Epithelial cell of alveolus of lung (primary cell): ENCODE results near the gene RNF138. TPM values are rescaled to one million over a fixed set of nuclear protein-coding genes. Genes with fewer than 3 reads are reported as not detected.

ENCODE experiments used
- total RNA-seq: library from RNA; depleted of rRNA; stranded (reverse); fragments of >200 nt; gene quantifications from 2 replicates; pipeline ENCODE4 v1.2.1, GENCODE V29; 2015

The RNF138 gene, protein sequence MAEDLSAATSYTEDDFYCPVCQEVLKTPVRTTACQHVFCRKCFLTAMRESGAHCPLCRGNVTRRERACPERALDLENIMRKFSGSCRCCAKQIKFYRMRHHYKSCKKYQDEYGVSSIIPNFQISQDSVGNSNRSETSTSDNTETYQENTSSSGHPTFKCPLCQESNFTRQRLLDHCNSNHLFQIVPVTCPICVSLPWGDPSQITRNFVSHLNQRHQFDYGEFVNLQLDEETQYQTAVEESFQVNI
- 14.0 and 29.9 TPM in 2 replicates for total RNA-seq

DNA sequence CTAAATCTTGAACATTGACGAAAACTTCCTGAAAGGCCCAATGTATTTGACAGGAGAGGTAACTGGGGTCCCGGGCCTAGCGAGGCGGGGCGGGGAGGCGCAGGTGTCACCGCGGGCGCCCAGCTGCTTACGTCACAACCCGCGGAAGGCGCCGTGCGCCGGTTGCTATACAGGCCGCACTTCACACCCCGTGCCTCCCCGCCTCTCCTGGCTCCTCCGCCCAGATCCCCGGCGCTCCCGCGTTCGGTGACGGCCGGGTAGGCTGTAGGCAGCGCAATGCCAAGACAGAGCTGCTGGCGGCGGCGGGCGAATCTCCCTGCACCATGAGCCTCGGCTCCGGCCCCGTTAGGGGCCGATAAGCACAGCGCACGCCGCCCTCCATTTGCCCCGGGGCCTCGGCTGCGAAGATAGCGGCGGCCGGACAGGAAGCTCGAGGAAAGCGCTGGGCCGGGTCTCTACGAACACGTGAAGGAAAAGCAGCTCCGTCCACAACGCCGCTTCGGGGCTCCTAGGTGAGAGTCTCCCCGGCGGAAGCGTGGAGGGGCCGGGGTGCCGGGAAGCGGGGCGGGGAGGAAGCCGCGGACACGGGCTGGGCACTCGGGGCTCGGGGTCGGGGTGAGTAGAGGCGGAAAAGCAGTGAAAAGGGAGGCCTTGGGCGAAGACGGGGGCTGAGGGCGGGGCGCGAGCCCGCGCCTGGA is at the start of gene RNF138:
Gene RNF138 (plus strand): TSS at position 151 of the 698 bp plus-strand sequence. CDS start 903 bp downstream, outside the sequence.

Other genes starting within 250 kb of the RNF138 start
- 17.3 and 20.9 TPM in 2 replicates for gene TRAPPC8, start 148.7 kb upstream of the RNF138 start, total RNA-seq
- 0.56 and 0.65 TPM in 2 replicates for gene RNF125, start 73.0 kb upstream of the RNF138 start, total RNA-seq
- gene MEP1B, start 98.2 kb downstream of the RNF138 start, total RNA-seq: not detected in 2 replicates